SU-DHL-6 (cell line): ENCODE results near the gene CMSS1.

Experiments used
- H2AFZ ChIP-seq: fragments of 200-600 bp; sonication (generic); 2 replicates; pipeline ENCODE4 v1.6.1; 2014; ENCODE audit warnings: low read depth, mild to moderate bottlenecking, moderate library complexity, mixed read lengths, antibody characterized with exemption, low read length; ENCODE audit not compliant: severe bottlenecking
- H3F3A ChIP-seq: fragments of 200-600 bp; shearing (Covaris generic); 2 replicates; pipeline ENCODE4 v1.6.0; 2016; ENCODE audit warnings: antibody characterized with exemption, mild to moderate bottlenecking; ENCODE audit not compliant: insufficient read depth
- H3K27ac ChIP-seq: fragments of 200-600 bp; sonication (generic); 2 replicates; pipeline ENCODE4 v1.5.1; 2016; ENCODE audit warnings: low read depth, mild to moderate bottlenecking, low read length, moderate library complexity, mixed read lengths
- H3K27me3 ChIP-seq: fragments of 200-600 bp; sonication (generic), shearing (Covaris generic); 2 replicates; pipeline ENCODE4 v1.6.0; 2014; ENCODE audit warnings: mild to moderate bottlenecking, low read length
- H3K36me3 ChIP-seq: fragments of 200-600 bp; sonication (generic); 2 replicates; pipeline ENCODE4 v1.6.1; 2014; ENCODE audit warnings: mild to moderate bottlenecking, low read length, mixed read lengths
- H3K4me2 ChIP-seq: fragments of 300-600, 200-600 bp; shearing (Covaris generic), sonication (generic); 2 replicates; pipeline ENCODE4 v1.6.0; 2014; ENCODE audit warnings: low read length, low read depth, mild to moderate bottlenecking; ENCODE audit not compliant: poor library complexity, severe bottlenecking
- H3K4me3 ChIP-seq: fragments of 200-600 bp; sonication (generic); 2 replicates; pipeline ENCODE4 v1.5.1; 2014; ENCODE audit warnings: antibody characterized with exemption, low read length, mild to moderate bottlenecking, mixed read lengths; ENCODE audit not compliant: insufficient read depth, poor library complexity, severe bottlenecking
- H3K79me2 ChIP-seq: fragments of 200-600 bp; sonication (generic); 2 replicates; pipeline ENCODE4 v1.6.1; 2014; ENCODE audit warnings: mild to moderate bottlenecking, low read length, moderate library complexity; ENCODE audit not compliant: insufficient read depth
- H3K9ac ChIP-seq: fragments of 200-600 bp; sonication (generic); 2 replicates; pipeline ENCODE4 v1.7.0; 2014; ENCODE audit warnings: mild to moderate bottlenecking, low read length
- H3K9me2 ChIP-seq: fragments of 200-600 bp; sonication (generic); replicated peaks from 2 replicates; pipeline ENCODE4 v1.6.1; 2014; ENCODE audit warnings: low read length; ENCODE audit not compliant: insufficient read depth
- H3K9me3 ChIP-seq: fragments of 200-600 bp; sonication (generic); 2 replicates; pipeline ENCODE4 v1.6.1; 2014; ENCODE audit warnings: low read length, mixed read lengths; ENCODE audit not compliant: insufficient read depth
- H4K20me1 ChIP-seq: fragments of 200-600 bp; sonication (generic); 2 replicates; pipeline ENCODE4 v1.6.1; 2014; ENCODE audit warnings: low read depth, mild to moderate bottlenecking, antibody characterized with exemption, low read length, moderate library complexity, mixed read lengths
- CTCF ChIP-seq: fragments of 200-600 bp; sonication (generic); IDR thresholded peaks from one replicate; pipeline ENCODE4 v1.5.1; 2017; ENCODE audit warnings: antibody characterized with exemption, mild to moderate bottlenecking, low read length, moderate library complexity; ENCODE audit not compliant: insufficient read depth, poor library complexity, severe bottlenecking
- EZH2phosphoT487 ChIP-seq: fragments of 200-600 bp; sonication (generic), shearing (Covaris generic); conservative IDR thresholded peaks from 2 replicates; pipeline ENCODE4 v1.6.1; 2018; ENCODE audit warnings: mild to moderate bottlenecking, antibody characterized with exemption, low read length, moderate library complexity, mixed read lengths

Gene CMSS1

GRCh38 chr3:99789011-99789721 lies 28.5 kb upstream of the CMSS1 start:
- H2AFZ ChIP-seq = no peak overlapping the region
- H3K4me2 ChIP-seq = no peak overlapping the region
- no peak overlapping the region for H3K9ac ChIP-seq

GRCh38 chr3:99794485-99794884 lies 23.2 kb upstream of the CMSS1 start:
- TF ChIP-seq CTCF (no peak), EZH2phosphoT487 (no peak)
- no peak overlapping the region for H3K4me3 ChIP-seq
- no peaks in the 10 kb centered on the region for H3K27me3 ChIP-seq
- H3K9ac ChIP-seq = no peak overlapping the region
- no peaks in the 10 kb centered on the region for H3K9me2 ChIP-seq
- H3F3A ChIP-seq = no peaks in the 10 kb centered on the region
- H3K79me2 ChIP-seq = no peaks in the 10 kb centered on the region
- no peak overlapping the region for H3K27ac ChIP-seq
- no peaks in the 10 kb centered on the region for H3K36me3 ChIP-seq
- no peak overlapping the region for H2AFZ ChIP-seq
- H3K9me3 ChIP-seq = no peaks in the 10 kb centered on the region
- H4K20me1 ChIP-seq = no peaks in the 10 kb centered on the region
- no peak overlapping the region for H3K4me2 ChIP-seq

More at GRCh38 chr3:99789011-99789721, 28.5 kb upstream of the CMSS1 start:
- no peaks in the 10 kb centered on the region for H3K9me3 ChIP-seq
- H3K27ac ChIP-seq = no peak overlapping the region
- no peaks in the 10 kb centered on the region for H3K79me2 ChIP-seq
- no peaks in the 10 kb centered on the region for H4K20me1 ChIP-seq
- no peaks in the 10 kb centered on the region for H3F3A ChIP-seq
- no peaks in the 10 kb centered on the region for H3K36me3 ChIP-seq
- H3K9me2 ChIP-seq = no peaks in the 10 kb centered on the region
- H3K27me3 ChIP-seq = no peaks in the 10 kb centered on the region; the same call in 1 of the 2 replicates
- no peak overlapping the region for H3K4me3 ChIP-seq
- TF ChIP-seq CTCF (peak; percentile 15), EZH2phosphoT487 (no peak)

- no peak overlapping the region for H2AFZ ChIP-seq
- no peaks in the 10 kb centered on the region for H3K36me3 ChIP-seq
- no peak overlapping the region for H3K4me3 ChIP-seq
- TF ChIP-seq CTCF (no peak), EZH2phosphoT487 (no peak)
- no peaks in the 10 kb centered on the region for H3K9me2 ChIP-seq
- H3K27ac ChIP-seq = no peak overlapping the region
- no peaks in the 10 kb centered on the region for H3K9me3 ChIP-seq
- H3K4me2 ChIP-seq = no peak overlapping the region
- no peak overlapping the region for H3K9ac ChIP-seq
- no peaks in the 10 kb centered on the region for H3K27me3 ChIP-seq
- H4K20me1 ChIP-seq = no peaks in the 10 kb centered on the region
- no peaks in the 10 kb centered on the region for H3F3A ChIP-seq
- H3K79me2 ChIP-seq = no peaks in the 10 kb centered on the region
These were observed 22.1 kb upstream of the CMSS1 start for GRCh38 chr3:99795573-99795972.
